HG03280 (cell line): ENCODE results near the gene CYP2F1.
"Not testable (repeated sequence)": the region's sequence is repeated elsewhere in the genome, so short reads cannot be mapped to it uniquely, and the experiment has no call there.

Experiments used
- ATAC-seq: cut with Tn5 transposase; IDR thresholded peaks from one replicate; pipeline ENCODE4 v1.9.1; 2021; ENCODE audit warnings: mild to moderate bottlenecking, moderate library complexity; ENCODE audit not compliant: unreplicated experiment

Gene CYP2F1

GRCh38 chr19:41114132-41114531, at the start of gene CYP2F1:
TSS of gene CYP2F1 (plus strand) at chr19:41114432. CDS start at chr19:41116189, 1,757 bp downstream.
- ATAC-seq: no peak

DNA sequence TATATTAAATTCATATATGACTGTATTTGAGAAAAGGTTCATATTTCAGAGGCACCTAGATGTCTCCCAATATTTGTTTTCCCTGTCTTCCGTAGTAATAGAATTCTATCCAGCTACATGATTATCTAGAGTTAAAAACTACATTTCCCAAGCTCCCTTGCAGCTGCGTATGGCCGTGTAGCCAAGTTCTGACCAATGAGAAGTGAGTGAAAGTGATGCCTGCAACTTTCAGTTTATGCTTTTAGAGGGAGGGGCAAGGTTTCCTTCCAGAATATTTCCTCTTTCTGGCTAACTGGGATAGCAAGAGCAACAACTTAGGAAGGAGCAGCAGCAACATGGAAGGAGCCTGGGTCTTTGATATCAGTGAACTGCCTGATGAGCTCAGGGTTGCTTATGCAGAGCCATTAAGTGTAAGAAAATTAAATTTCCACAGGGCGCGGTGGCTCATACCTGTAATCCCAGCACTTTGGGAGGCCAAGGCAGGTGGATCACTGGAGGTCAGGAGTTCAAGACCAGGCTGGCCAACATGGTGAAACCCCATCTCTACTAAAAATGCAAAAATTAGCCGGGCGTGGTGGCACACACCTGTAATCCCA, 49.2 kb upstream of the CYP2F1 start:
- no peak for ATAC-seq

DNA sequence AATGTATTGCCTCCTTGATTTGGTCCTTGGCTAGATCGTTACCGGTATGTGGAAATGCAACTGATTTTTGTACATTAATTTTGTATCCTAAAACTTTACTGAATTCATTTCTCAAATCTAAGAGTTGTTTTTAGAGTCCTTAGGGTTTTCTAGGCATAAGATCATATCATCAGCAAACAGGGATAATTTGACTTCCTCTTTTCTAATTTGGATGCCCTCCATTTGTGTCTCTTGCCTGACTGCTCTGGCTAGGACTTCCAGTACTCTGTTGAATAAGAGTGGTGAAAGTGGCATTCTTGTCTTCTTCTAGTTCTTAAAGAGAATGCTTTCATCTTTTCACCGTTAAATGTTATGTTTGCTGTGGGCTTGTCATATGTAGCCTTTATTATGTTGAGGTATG, 37.9 kb upstream of the CYP2F1 start:
- ATAC-seq: no peak

DNA sequence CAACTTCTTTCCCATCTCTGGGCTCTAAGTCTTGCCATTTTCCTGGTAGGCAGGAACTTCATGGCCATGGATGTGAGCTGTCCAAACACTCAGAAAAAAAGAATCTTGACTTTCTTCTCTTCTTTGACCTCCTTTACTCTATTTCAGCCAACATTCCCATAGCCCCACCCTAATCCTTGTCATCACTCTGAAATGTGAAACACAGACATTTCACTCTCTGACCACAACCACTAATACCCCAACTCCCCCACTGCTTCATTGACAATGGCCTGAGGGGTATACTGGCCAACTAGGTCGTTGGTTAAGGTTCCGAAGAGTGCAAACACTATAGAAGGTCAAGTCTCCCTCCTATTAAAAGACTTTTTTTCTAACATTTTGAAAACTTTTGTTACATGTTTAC, 30.7 kb upstream of the CYP2F1 start:
- no peak for ATAC-seq

- ATAC-seq: no peak
Measured at GRCh38 chr19:41085748-41086415, 28.4 kb upstream of the CYP2F1 start.

GRCh38 chr19:41088151-41088550, 26.1 kb upstream of the CYP2F1 start, which contains the start of gene CYP2A13:
TSS of gene CYP2A13 (plus strand) at chr19:41088451. CDS start at chr19:41088472, 21 bp downstream.
- ATAC-seq: no peak

GRCh38 chr19:41089959-41090358, 24.3 kb upstream of the CYP2F1 start:
- ATAC-seq: no peak

DNA sequence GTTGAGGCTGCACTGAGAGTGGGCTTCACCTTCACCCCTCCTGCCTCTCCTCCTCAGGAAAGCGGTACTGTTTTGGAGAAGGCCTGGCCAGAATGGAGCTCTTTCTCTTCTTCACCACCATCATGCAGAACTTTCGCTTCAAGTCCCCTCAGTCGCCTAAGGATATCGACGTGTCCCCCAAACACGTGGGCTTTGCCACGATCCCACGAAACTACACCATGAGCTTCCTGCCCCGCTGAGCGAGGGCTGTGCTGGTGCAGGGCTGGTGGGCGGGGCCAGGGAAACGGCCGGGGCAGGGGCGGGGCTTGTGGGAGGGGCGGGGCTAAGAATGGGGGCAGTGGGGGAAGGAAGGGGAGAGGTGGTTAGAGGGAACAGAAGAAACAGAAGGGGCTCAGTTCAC, 18.5 kb upstream of the CYP2F1 start:
- ATAC-seq: no peak

GRCh38 chr19:41096353-41096752, 17.9 kb upstream of the CYP2F1 start:
- ATAC-seq: no peak

- no peak for ATAC-seq
Measured at GRCh38 chr19:41097302-41097701, 16.9 kb upstream of the CYP2F1 start.

DNA sequence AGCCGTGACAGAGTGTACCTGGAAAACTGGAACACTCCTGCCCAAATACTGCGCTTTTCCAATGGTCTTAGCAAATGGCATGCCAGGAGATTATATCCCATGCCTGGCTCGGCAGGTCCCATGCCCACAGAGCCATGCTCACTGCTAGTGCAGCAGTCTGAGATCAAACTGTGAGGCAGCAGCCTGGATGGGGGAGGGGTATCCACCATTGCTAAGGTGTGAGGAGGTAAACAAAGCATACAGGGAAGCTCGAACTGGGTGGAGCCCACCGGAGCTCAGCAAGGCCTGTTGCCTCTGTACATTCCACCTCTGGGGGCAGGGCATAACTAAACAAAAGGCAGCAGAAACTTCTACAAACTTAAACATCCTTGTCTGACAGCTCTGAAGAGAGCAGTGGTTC, 15.5 kb upstream of the CYP2F1 start:
- no peak for ATAC-seq

- ATAC-seq: not testable (repeated sequence)
Measured at GRCh38 chr19:41102210-41102609, 12.0 kb upstream of the CYP2F1 start.

DNA sequence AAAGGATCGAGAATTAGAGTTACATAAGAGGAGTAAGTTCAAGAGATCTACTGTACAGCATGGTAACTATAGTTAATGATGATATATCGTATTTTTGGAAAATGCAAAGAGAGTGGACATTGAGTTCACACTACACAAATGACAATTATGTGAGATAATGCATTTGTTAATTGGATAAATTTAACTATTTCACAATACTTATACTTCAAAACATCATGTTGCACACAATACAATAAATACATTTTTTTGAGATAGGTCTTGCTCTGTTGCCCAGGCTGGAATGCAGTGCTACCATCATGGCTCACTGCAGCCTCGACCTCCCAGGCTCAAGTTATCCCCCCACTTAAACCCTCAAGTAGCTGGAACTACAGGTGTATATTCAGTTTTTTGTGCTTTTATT, 8.1 kb upstream of the CYP2F1 start:
- ATAC-seq: no peak

DNA sequence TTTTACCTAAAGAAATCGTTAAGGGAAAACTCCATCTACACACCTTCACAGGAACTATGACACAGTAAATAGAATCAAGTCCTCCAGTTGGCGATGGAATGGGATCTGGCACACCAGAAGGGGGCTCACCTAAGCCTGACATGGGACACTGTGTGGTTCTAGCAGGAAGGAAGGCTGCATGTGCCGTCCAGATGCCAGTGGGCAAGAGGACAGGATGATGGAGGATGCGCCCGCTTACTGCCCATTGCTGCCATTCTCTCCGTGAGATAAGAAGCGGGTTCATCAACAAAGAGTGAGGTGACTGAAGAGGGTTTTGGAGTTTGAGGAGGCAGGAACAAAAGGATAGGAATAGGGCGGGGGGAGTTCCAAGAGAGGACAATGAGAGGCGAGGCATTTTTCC, 2.9 kb upstream of the CYP2F1 start:
- no peak for ATAC-seq

DNA sequence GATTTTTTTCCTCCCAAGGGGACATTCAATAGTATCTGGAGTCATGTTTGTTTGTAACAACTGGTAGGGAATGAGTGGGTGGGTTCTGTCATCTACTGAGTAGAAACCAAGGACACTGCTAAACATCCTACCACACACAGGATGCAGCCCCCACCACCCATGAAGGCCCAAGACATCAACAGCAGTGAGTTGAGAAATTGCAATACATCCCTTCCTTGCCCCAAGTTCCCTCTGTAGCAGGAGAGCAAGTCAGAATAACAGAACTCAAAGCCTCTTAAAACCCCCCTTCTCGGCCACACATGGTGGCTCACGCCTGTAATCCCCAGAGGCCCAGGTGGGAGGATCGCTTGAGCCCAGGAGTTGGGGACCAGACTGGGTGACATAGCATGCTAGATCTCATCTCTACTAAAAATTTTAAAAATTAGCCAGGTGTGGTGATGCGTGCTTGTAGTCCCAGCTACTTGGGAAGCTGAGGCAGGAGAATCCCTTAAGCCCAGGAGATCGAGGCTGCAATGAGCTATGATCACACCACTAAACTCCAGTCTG, 2.4 kb upstream of the CYP2F1 start:
- ATAC-seq: no peak

DNA sequence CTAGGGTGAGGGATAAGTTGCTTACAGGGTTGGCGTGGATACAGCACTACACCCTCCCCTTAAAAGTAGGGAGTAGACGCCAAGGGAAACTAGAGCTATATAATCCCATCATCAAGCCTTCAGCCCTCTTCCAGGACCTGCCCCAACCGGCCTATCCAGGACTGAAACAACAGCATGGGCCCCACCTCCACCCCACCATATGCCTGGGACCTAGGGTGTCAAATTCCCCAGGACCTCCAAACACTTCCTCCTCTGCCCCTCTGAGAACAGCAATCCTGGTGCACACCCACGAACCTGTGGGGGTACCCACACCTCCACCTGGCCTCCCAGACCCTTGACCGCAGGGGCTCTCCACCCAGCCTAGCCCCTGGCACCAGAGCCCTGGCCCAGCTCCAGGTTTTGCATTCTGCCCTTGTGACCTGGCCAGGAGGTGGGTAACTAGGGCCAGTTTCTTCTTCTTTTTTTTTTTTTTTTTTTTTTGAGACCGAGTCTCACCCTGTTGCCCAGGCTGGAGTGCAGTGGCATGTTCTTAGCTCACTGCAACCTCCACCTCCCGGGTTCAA, 1.4 kb upstream of the CYP2F1 start:
- no peak for ATAC-seq

GRCh38 chr19:41116261-41116660, 2.0 kb downstream of the CYP2F1 start:
- ATAC-seq: no peak

DNA sequence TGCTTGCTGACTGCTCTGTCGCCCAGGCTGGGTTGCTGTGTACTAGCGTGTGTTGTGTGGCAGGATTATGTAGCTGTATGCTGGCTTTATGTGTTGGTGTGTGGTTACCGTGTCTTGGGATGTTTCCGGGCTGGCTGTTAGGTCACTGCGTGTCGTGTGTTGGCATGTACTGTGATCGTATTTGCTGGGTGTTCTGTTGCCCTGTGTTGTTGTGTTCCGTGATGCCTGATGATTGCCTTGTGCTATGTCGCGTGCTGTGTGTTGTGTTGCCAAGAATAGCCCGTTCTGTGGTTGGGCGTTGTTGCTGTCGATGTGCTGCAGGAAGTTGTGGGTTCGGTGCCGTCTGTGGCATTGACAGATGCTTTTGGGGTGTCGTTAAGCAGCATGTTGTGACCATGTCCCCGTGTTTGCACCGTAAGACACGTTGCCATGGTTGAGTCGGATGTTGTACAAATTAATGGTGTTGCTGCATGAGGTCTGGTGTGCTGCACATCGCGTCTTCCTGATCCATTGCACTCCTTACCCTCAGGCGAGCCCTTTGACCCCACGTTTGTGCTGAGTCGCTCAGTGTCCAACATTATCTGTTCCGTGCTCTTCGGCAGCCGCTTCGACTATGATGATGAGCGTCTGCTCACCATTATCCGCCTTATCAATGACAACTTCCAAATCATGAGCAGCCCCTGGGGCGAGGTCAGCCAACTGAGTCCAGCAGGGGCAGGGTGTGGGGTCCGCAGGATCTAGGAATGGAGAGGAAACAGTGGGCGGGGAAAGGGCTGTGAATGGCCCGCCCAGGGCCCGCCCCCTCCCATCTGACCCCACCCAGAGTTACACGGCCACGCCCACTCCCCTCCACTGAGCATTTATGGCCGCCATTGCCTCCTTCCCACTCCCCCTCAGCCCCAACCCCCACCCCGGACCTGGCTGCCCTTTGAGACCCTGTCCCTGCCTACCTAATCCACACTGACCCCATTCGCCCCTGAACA, 7.0 kb downstream of the CYP2F1 start:
- not testable (repeated sequence) for ATAC-seq

DNA sequence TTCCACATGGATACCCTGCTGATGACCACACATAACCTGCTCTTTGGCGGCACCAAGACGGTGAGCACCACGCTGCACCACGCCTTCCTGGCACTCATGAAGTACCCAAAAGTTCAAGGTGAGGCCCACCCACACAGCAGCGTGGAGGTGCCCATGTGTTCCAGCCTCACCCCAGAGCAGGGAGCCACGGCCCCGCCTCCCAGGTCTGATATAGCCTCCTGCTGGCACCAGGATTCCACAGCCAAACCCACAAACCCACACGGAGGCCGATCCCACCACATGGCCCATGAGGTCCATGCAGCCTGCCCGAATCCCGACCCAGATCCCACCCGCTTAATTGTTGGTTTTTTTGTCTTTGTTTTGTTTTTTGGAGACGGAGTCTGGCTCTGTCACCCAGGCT, 8.6 kb downstream of the CYP2F1 start:
- not testable (repeated sequence) for ATAC-seq

DNA sequence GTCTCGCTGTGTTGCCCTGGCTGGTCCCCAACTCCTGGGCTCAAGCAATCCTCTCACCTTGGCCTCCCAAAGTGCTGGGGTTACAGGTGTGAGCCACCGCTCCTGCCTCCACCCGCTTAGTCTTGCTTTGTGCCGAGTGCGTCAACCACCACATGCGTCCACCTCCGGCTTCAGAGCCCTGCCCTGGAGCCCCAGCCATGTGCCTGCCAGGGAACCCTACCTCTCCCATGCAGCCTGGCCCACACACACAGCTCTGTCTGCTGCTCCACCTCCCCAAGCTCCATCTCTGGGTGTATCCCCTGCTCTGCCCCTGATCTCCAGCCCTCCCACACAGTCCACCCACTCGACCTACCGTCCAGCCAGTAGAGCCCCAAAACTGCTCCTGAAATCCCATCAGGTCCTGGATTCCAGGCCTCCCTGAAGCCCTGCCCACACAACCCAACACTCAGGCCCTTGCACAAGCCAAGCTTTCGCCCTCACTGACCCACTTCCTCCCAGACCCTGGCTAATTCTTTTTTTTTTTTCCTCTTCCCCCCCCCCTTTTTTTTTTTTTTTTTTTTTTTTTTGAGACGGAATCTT, 9.6 kb downstream of the CYP2F1 start:
- ATAC-seq: no peak
